GM19239 (cell line): Measurements from ENCODE around the gene RNASE8.

Source experiments
- DNase-seq: peaks from one replicate; pipeline ENCODE4 v3.0.0; 2011; ENCODE audit warnings: low spot score; ENCODE audit not compliant: insufficient read length
- FAIRE-seq: peaks from 2 replicates; lab custom pipeline; 2011; peaks lifted over from hg19 to GRCh38; lab: Jason Lieb, UNC

The RNASE8 gene

DNA sequence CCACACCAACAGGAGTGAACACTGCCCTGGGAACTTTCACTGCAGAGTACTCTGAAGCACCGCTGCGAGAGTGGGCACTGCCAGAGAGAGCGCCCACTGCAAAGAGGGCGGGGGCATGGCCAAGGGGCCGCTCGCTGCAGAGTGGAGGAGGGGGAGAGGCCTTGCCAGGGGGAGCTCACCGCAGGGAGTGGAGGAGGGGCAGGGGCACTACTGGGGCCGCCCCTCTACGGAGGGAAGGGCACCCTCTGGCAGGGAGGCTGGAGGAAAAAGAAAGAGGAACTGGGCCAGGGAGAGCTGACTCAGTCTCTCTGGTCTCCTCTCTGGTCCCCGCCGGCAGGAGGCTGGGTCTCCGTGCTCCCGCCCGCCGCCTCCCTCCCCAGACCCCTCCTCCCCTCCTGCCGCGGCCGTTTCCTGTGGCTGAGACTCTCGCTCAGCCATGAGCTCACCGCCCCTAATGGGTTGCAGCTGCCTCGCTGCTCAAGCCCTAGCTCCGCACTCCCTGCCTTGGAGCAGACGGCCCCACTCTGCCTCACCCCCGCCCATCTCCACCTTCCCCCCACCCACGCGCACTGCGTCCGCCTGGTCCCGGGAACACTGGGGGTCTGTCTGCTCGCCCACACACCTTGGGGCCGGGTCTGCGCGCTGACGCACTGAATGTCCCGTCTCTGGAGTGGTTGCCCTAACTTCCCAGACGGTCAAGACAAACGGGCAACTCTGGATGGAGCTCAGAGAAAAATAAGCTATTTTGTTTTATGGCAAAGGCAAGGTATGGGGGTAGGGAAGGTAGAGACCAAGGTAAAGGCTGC is 13.8 kb downstream of the RNASE8 start:
- FAIRE-seq = peak; percentile 78
- peak; percentile 89 for DNase-seq

DNA sequence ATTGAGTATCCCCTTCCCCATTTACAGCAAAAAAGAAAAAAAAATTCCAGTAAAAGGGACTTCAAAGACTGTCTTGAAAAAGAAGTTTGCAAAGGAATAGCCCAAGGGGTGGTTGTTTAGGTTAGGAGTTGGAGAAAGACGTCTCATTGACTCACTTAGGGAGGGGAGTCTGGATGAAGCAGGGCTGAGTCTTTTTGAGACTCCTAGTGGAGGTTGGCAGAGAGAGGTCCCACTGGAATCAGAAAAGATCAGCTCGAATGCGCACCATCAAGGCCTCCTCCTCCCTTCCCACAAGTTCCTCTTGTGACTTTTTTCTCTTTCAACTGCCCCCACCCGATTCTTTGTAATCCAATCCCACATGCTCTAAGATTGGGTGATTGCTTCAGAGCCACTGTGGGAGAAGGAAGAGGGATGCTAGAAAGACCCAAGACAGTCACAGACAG is 14.4 kb downstream of the RNASE8 start:
- FAIRE-seq (peak; percentile 40), DNase-seq (no peak)

DNA sequence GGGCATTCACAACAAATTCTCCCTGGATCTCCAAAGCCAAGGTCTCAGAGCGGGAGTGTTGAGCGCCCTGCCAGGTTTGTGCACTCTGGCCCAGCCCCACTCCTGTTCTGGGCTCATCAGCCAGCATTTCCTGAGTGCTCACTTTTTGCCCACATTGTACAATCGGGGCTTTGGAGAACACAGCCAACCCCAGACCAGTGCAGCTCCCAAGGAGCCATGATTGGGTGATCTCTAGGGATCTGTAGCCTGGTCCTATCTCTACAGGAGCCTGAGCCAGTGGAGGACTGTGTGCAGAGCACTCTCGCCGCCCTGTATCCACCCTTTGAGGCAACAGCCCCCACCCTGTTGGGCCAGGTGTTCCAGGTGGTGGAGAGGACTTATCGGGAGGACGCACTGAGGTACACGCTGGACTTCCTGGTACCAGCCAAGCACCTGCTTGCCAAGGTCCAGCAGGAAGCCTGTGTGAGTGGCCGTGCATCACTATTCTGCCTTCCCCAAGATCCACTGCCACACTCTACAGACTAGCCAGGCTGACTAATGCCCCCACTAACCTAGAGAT is 15.2 kb downstream of the RNASE8 start:
- DNase-seq (no peak), FAIRE-seq (no peak)

DNA sequence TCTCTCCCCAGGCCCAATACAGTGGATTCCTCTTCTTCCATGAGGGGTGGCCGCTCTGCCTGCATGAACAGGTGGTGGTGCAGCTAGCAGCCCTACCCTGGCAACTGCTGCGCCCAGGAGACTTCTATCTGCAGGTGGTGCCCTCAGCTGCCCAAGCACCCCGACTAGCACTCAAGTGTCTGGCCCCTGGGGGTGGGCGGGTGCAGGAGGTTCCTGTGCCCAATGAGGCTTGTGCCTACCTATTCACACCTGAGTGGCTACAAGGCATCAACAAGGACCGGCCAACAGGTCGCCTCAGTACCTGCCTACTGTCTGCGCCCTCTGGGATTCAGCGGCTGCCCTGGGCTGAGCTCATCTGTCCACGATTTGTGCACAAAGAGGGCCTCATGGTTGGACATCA is 16.3 kb downstream of the RNASE8 start:
- no peak for FAIRE-seq
- no peak for DNase-seq

DNA sequence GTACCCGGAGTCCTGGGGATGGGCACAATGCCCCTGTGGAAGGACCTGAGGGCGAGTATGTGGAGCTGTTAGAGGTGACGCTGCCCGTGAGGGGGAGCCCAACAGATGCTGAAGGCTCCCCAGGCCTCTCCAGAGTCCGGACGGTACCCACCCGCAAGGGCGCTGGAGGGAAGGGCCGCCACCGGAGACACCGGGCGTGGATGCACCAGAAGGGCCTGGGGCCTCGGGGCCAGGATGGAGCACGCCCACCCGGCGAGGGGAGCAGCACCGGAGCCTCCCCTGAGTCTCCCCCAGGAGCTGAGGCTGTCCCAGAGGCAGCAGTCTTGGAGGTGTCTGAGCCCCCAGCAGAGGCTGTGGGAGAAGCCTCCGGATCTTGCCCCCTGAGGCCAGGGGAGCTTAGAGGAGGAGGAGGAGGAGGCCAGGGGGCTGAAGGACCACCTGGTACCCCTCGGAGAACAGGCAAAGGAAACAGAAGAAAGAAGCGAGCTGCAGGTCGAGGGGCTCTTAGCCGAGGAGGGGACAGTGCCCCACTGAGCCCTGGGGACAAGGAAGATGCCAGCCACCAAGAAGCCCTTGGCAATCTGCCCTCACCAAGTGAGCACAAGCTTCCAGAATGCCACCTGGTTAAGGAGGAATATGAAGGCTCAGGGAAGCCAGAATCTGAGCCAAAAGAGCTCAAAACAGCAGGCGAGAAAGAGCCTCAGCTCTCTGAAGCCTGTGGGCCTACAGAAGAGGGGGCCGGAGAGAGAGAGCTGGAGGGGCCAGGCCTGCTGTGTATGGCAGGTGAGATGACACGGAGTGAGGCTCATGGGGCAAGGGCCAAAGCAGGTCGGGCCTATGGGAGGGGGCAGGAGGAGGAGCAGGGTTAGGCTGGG is 17.0 kb downstream of the RNASE8 start:
- no peak for DNase-seq
- FAIRE-seq = no peak

DNA sequence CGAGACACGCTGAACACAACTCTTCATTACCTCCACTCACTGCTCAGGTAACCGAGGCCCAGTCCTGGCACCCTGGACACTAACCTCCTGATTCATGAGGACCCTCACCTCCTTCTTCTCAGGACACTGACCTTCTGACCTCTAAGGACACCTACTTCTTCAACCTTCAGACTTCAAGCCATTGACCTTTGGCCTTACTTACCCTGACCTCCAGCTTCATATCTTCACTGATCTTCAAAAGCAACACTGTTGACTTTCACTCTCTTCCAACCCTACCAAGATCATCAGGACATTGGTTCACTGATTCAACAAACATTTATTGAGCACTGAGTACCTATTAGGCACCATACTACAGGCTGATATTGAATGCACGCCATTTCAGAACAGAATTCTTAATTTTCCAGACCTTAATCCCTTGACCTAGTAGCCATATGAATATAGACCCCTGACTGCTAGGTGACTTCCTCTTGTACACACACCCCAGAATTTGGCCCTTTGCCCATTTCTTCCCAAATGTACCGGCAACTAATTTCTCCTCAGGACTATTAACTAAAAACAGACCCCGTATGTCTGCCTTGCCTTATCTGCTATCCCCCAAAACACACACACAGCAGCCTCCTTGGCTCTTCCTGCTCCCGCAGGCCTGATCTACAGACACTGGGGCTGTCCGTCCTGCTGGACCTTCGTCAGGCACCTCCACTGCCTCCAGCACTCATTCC is 18.3 kb downstream of the RNASE8 start:
- FAIRE-seq (no peak), DNase-seq (no peak)

DNA sequence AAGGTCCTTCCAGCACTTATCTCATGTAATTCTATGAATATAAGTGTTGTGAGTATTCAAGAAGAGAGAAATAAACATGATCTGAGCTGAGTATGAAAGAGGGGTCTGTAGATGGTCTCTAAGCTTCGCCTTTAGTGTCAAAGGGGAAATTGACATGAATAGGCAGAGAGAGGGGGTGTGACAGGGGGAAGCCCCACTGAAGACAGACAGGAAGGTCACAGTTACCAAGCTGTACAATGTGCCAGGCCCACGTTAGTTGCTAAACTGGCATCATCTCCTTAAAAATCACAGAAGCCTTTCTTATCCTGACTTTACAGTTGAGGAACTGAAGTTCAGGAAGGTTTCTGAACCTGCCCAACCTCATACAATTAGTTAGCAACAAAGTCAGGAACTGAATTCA is 20.1 kb downstream of the RNASE8 start:
- DNase-seq (no peak), FAIRE-seq (no peak)

DNA sequence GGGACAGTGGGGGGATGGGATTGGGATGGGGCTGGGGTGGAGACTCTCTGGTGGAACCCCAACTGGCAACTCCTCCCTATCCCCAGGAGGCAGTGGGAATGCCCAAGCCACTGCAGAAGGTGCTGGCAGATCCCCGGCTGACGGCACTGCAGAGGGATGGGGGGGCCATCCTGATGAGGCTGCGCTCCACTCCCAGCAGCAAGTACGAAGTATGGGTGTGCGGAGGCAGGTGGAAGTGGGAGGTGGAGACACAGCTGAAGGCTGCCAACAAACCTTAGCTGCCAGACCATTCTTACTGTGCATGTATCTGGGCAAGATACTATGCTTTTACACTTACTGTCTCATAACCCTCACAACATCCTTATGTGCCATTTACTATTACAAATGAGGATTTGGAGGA is 20.7 kb downstream of the RNASE8 start:
- DNase-seq (peak; percentile 1), FAIRE-seq (no peak)

DNA sequence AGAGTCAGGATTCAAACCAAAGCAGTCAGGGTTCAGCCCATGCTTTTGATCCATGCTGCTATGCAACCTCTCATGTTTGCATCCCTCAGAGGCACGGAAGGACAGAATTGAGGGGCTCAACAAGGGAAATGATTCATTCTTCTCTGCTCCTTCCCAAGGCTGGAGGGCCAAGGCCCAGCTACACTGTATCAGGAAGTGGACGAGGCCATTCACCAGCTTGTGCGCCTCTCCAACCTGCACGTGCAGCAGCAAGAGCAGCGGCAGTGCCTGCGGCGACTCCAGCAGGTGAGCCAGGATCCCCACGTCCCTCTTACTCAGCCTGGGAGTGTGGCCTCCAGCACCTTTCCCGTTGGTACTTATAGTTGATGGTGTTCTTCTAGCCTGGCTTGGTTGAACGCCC is 21.1 kb downstream of the RNASE8 start:
- DNase-seq (no peak), FAIRE-seq (no peak)

DNA sequence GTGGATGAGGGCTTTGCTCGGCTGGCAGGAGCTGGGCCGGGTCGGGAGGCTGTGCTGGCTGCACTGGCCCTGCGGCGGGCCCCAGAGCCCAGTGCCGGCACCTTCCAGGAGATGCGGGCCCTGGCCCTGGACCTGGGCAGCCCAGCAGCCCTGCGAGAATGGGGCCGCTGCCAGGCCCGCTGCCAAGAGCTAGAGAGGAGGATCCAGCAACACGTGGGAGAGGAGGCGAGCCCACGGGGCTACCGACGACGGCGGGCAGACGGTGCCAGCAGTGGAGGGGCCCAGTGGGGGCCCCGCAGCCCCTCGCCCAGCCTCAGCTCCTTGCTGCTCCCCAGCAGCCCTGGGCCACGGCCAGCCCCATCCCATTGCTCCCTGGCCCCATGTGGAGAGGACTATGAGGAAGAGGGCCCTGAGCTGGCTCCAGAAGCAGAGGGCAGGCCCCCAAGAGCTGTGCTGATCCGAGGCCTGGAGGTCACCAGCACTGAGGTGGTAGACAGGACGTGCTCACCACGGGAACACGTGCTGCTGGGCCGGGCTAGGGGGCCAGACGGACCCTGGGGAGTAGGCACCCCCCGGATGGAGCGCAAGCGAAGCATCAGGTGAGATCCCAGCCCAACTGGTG is 24.0 kb downstream of the RNASE8 start:
- FAIRE-seq (no peak), DNase-seq (no peak)

DNA sequence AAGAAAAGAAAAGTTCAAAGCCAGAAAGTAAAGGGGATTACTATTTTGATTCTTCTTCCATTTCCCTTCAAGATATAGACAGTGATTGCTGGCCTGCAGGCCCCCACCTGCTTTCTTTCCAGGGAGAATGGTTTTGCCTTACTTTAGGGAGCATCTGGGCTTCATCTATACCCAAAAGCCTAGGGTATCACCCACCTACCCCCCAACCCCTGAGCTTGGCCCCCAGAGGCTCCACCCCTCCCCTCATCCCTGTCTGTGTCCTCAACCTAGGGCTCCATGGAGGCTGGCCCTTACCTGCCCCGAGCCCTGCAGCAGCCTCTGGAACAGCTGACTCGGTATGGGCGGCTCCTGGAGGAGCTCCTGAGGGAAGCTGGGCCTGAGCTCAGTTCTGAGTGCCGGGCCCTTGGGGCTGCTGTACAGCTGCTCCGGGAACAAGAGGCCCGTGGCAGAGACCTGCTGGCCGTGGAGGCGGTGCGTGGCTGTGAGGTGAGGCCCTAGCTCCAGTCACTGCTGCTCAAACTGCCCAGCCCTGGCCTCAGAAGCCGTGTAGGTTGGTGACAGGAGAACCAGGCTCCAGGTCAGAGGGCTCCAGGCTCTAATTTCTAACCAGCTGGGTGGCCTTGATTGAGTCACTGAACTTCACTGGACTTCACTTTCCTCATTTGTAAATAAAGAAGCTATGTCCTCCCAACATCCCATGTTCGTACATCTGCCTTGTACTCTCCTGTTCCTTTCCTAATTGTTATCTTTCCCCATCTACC is 26.1 kb downstream of the RNASE8 start:
- FAIRE-seq (no peak), DNase-seq (no peak)

DNA sequence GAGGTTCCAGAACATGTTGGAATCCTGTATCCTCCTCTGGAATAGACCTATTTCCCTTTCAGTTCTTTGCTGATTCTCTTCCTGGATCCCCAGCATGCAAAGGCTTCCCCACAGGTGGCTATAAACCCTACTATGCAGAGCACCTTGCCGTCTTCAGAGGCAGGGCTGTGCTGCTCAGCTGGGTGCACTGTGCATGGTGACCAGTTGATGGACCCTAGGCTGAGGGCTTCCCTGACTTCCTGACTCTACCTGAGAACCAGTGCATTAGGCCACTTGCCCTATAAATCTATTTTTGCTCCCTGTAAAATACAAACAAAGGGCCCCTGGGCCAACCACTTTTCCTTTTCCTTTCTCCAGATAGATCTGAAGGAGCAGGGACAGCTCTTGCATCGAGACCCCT is 26.8 kb downstream of the RNASE8 start:
- no peak for FAIRE-seq
- no peak for DNase-seq

DNA sequence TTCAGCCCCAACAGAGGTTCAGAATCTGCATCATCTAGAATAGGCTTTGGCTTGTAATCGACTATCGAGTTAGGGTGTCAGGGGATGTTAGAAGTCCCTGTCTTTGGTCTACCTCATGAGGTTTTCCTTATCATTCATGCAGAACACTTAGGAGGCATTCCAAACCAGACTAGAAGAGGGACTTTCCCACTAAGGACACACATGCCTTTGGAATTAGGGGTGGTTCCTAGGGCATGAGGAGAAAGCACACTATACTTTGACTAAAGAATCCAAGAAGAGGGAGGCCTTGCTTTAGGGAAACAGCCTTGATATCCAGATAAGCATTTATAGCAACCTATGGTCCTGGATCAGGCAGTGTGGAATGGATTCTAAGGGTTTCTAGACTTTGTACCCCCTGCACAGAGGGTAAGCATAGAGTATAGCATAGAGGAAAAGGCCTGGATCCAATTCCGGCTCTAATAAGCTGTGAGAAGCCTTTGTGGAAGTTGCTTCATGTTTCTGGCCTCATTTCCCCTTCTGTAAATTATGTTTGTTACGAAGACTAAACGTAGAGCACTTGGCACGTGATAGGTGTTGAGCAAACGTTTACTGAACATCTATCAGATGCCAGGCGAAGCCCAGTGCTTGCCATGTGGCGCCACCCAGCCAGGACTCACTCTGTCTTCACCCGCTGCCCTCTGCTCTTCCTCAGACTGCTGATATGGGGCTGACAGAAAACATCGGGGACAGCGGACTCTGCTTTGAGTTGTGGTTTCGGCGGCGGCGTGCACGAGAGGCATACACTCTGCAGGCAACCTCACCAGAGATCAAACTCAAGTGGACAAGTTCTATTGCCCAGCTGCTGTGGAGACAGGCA is 27.6 kb downstream of the RNASE8 start:
- DNase-seq = no peak
- no peak for FAIRE-seq

DNA sequence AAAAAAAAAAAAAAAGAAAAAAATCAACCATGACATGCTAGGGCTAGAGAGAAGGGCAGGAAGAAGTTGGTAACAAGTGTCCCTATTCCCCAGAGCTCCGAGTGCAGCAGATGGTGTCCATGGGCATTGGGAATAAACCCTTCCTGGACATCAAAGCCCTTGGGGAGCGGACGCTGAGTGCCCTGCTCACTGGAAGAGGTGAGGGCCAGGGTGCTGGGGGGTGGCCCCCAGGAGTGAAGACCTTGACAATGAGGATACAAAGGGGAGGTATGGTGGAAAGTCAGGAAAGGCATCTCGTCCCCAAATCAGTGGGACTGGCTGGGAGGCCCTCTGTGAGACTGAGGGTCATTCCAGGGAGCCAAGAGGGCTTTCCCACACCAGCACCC is 29.3 kb downstream of the RNASE8 start:
- DNase-seq (no peak), FAIRE-seq (no peak)

DNA sequence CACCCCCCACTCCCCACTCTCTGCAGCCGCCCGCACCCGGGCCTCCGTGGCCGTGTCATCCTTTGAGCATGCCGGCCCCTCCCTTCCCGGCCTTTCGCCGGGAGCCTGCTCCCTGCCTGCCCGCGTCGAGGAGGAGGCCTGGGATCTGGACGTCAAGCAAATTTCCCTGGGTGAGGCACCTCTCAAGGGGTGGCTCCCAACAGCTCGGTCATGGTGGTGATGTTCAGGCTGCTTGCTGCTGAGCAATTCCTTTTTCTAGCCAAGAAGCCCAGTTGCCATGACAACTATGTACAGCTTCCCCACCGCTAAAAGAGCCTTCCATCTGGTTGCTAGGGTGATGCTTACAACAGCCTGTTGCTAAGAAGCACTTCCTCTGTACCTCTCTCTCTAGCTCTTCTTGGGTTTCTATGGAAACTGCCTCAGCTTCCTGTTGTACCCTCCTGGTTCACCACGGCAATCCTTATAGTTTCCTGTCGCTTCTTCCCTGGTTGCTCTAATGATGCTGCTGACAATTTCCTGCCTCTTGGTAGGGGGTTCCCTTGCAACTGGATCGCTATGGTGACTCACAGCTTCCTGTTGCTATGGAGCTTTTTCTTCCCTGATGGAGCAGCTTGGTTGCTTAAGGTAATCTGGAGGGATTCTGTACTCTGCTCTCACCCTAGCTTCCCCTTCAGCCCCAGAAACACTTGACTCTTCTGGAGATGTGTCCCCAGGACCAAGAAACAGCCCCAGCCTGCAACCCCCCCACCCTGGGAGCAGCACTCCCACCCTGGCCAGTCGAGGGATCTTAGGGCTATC is 29.9 kb downstream of the RNASE8 start:
- DNase-seq (peak; percentile 59), FAIRE-seq (peak; percentile 47)

DNA sequence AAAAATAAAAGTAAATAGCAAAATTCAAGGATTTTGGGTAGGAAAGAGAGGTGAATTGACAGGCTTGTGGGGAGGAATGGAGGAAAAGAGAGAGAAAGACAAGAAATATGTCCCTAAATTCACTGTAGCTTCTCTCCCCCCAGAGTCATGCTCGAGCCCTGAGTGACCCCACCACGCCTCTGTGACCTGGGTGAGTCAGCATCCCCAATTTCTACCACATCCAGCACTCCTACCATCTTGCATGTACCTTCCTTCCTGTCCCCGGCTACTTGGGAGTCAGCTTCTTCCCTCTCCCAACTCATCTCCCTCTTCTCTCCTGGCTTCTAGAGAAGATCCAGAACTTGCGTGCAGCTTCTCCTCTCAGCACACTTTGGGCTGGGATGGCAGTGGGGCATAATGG is 31.1 kb downstream of the RNASE8 start:
- FAIRE-seq = no peak

DNA sequence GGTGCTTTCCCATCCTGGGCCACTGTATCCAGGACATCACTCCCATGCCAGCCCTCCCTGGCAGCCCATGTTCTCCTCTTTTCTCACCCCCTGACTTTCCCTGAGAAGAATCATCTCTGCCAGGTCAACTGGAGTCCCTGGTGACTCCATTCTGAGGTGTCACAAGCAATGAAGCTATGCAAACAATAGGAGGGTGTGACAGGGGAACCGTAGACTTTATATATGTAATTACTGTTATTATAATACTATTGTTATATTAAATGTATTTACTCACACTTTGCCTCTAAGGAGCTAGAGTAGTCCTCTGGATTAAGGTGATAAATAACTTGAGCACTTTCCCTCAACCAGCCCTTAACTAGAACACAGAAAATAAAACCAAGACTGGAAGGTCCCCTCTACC is 31.6 kb downstream of the RNASE8 start:
- FAIRE-seq = no peak
- DNase-seq = no peak

More for the DNA sequence above, 31.1 kb downstream of the RNASE8 start:
- DNase-seq = no peak

DNA sequence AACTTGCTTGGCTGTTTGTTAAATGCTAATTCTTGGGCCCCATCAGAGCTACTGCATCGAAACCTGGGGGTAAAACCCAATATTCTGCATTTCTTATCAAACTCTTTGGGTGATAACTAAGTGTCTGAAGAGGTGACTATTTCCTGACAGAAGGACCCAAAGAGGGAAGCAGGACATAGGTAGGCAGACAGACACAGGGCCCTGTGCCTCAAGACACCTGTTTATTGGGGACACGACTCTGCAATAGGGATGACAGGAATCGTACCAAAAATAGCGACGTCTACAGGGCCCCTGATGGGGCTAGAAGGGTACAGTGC is 32.2 kb downstream of the RNASE8 start:
- FAIRE-seq (no peak), DNase-seq (no peak)
